Measurements from ENCODE around the gene CD34.
A peak's percentile ranks its signal among the peaks of the same experiment; 100 is the strongest.

The CD34 gene

DNA sequence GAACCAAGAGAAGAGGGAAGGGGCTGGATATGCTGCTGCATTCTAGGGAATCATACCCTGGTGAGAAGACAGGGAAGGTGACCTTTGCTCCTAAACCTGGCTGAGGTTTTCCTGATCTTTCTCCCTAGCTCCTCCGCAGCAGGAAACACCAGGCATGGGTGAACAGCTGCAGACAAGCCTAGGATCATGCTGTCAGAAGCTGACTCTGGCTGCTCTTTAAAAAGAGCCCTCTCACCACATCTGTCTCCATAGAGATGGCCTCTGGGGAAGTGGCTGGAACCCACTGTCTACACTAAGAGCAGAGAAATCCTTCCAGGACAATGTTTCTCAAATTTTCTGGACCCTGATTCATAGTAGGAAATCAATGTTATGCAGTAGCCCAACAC is 57.6 kb downstream of the CD34 start:
- peaks cover 53% of the 10 kb centered on the region for H3K79me2 ChIP-seq (ENCODE audit: control insufficient read depth, insufficient read depth, low read length, unreplicated experiment)
- H3K27ac ChIP-seq (ENCODE audit: low read depth, low read length), result no peak overlapping the region
- H3K4me3 ChIP-seq (ENCODE audit: low read depth, low read length), result no peak overlapping the region
- H3K27me3 ChIP-seq (ENCODE audit: insufficient read depth, low read length), result no peaks in the 10 kb centered on the region
- no peak overlapping the region for H2AFZ ChIP-seq (ENCODE audit: low read length, unreplicated experiment)
- peaks cover 16% of the 10 kb centered on the region for H3K4me1 ChIP-seq (ENCODE audit: control insufficient read depth, insufficient read depth, low read length, unreplicated experiment)
- peaks cover 12% of the 10 kb centered on the region; the same call in 1 of the 2 replicates for H3K36me3 ChIP-seq (ENCODE audit: insufficient read depth, low read length)

DNA sequence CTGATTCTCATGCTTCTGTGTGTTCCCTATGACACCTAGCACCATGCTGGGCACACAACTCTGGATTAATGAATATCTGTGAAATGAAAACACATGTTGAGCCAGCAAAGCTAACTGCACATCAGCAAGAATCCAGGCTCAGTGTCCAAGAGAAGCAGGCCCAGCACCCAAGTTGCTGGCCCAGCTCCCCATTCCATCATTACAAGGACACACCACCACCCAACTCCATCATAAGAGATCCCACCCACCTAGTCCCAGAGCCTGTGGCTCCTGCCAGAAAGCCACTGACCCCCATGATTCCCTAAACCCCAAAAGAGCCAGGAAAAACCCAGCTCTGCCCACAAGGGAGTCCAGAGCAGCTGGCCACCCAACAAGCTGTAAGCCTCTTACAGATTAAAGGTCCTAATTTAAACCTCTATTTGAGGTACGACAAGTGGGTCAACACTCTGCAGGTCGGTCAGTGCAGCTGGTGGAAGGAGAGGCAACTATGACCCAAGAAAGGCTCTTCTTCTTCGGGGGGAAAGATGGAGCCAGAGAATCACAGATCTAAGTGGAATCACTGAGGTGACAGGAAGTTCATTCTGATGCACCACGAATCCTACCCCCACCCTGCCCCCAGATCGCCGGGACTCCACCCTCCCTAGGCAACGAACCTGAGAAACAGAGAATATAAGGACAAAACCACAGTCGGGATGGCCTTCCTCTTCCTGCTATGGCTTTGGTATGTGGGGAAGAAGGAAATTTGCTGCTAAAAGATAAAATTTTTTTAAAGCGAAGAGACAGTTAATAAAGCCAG is 58.2 kb downstream of the CD34 start:
- Histone ChIP-seq H3K27ac (ENCODE audit: low read depth, low read length) (no peak overlapping the region), H3K36me3 (ENCODE audit: insufficient read depth, low read length) (peaks cover 12% of the 10 kb centered on the region; the same call in 1 of the 2 replicates), H3K79me2 (ENCODE audit: control insufficient read depth, insufficient read depth, low read length, unreplicated experiment) (peaks cover 53% of the 10 kb centered on the region), H3K4me1 (ENCODE audit: control insufficient read depth, insufficient read depth, low read length, unreplicated experiment) (peaks cover 21% of the 10 kb centered on the region), H3K4me3 (ENCODE audit: low read depth, low read length) (no peak overlapping the region), H2AFZ (ENCODE audit: low read length, unreplicated experiment) (no peak overlapping the region), H3K27me3 (ENCODE audit: insufficient read depth, low read length) (no peaks in the 10 kb centered on the region)

DNA sequence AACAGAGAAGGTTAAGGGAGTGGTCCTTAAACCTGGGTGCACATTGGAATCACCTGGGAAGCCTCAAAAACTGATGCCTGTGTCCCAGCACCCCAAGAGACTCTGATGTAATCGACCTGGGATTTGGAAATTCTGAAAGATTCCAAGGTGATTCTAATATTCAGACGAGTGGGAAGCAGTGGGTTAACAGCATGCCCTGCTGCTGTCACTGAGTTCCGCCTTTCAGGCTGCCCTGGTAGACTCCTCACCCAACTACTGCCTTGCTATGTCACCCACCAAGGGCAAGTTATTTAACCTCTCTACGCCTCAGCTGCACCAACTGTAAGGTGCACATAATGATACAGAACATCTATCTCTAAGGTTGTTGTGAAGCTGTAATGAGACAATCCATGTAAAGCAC is 59.2 kb downstream of the CD34 start:
- Histone ChIP-seq H3K4me3 (ENCODE audit: low read depth, low read length) (no peak overlapping the region), H3K27me3 (ENCODE audit: insufficient read depth, low read length) (no peaks in the 10 kb centered on the region), H3K27ac (ENCODE audit: low read depth, low read length) (no peak overlapping the region), H2AFZ (ENCODE audit: low read length, unreplicated experiment) (no peak overlapping the region), H3K79me2 (ENCODE audit: control insufficient read depth, insufficient read depth, low read length, unreplicated experiment) (peaks cover 51% of the 10 kb centered on the region), H3K36me3 (ENCODE audit: insufficient read depth, low read length) (peaks cover 16% of the 10 kb centered on the region; the same call in 1 of the 2 replicates), H3K4me1 (ENCODE audit: control insufficient read depth, insufficient read depth, low read length, unreplicated experiment) (peaks cover 30% of the 10 kb centered on the region)

DNA sequence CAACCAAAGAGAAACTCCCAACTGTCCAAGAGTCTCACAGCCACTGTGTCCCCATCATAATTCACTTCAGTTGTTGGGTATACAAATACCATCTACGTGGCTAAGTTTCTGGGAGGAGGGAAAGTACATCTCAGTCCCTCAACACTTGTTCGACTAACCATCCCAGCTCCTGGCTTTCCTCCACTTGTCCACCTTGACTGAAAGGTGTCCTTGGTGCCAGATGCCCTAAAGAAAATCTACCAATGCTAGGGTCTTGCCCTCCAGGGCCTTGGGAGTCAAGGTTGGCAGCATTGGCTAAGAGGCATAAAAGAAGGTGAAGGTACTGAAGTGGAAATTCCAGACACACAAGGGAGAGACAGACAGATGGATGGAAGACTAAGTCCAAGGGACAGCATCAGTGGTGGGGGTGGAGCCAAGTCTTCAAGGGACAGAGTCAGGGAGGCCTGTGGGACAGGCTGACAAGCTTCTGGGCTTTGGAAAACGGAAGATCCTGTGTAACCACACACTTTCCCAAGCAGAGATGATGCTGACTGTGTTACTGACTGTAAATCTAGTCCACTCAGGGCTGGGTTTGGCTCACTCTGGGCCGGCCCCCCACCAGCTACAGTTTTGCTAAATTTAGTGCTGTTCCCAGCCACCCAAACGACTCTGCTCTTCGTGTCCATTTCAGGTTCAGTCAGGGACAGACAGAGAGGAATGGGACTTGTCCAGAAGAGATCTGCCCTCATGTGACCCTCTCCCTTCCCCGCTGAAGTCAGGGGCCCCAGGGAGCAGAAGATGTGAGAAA is 60.1 kb downstream of the CD34 start:
- Histone ChIP-seq H3K36me3 (ENCODE audit: insufficient read depth, low read length) (peaks cover 16% of the 10 kb centered on the region; the same call in 1 of the 2 replicates), H2AFZ (ENCODE audit: low read length, unreplicated experiment) (no peak overlapping the region), H3K4me1 (ENCODE audit: control insufficient read depth, insufficient read depth, low read length, unreplicated experiment) (peaks cover 30% of the 10 kb centered on the region), H3K27ac (ENCODE audit: low read depth, low read length) (no peak overlapping the region), H3K27me3 (ENCODE audit: insufficient read depth, low read length) (no peaks in the 10 kb centered on the region), H3K4me3 (ENCODE audit: low read depth, low read length) (no peak overlapping the region), H3K79me2 (ENCODE audit: control insufficient read depth, insufficient read depth, low read length, unreplicated experiment) (peaks cover 51% of the 10 kb centered on the region)

DNA sequence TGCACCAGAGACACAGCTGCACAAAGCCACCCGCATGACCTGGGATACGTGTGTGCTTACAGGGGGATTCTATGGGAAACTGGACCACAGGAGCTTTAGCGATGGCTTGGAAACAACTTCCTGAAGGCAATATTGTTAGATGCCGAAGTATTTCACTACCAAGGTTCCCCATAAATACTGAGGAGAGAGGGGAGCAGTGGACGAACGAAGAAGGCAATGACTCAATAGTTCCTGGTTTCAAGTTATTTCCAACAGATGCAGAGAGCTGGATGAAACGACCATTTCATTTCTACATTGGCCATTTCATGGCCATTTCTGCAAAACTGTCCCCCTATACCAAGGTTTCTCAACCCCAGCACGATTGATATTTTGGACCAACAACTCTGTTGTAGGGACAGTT is 61.3 kb downstream of the CD34 start:
- H3K27me3 ChIP-seq (ENCODE audit: insufficient read depth, low read length), result no peaks in the 10 kb centered on the region
- peaks cover 32% of the 10 kb centered on the region for H3K4me1 ChIP-seq (ENCODE audit: control insufficient read depth, insufficient read depth, low read length, unreplicated experiment)
- peaks cover 16% of the 10 kb centered on the region; the same call in 1 of the 2 replicates for H3K36me3 ChIP-seq (ENCODE audit: insufficient read depth, low read length)
- peaks cover 59% of the 10 kb centered on the region for H3K79me2 ChIP-seq (ENCODE audit: control insufficient read depth, insufficient read depth, low read length, unreplicated experiment)
- H3K4me3 ChIP-seq (ENCODE audit: low read depth, low read length), result no peak overlapping the region
- no peak overlapping the region for H2AFZ ChIP-seq (ENCODE audit: low read length, unreplicated experiment)
- H3K27ac ChIP-seq (ENCODE audit: low read depth, low read length), result peak overlapping the region; percentile 83; the same call in 1 of the 2 replicates

DNA sequence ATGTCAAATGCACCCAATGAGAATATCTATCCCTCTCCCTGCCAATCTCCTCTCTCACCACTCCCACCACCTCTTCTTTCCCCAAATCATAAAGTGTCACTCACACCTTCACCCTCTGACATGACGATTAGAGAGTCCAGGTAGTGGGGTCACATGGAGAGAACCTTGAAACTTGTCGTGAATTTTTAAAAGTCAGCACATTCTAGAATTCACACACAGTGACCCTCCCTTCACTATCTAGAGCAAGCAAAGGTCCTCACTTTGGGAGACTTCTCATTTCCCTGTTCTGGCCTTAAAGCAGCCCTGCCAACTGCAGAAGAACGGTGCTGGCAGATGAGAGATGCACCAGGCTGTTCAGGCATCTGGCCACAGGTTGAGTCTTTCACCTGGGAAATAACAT is 61.9 kb downstream of the CD34 start:
- Histone ChIP-seq H3K79me2 (ENCODE audit: control insufficient read depth, insufficient read depth, low read length, unreplicated experiment) (peaks cover 65% of the 10 kb centered on the region), H3K4me1 (ENCODE audit: control insufficient read depth, insufficient read depth, low read length, unreplicated experiment) (peaks cover 37% of the 10 kb centered on the region), H3K36me3 (ENCODE audit: insufficient read depth, low read length) (peaks cover 16% of the 10 kb centered on the region; the same call in 1 of the 2 replicates), H3K27ac (ENCODE audit: low read depth, low read length) (peak overlapping the region; percentile 83), H3K27me3 (ENCODE audit: insufficient read depth, low read length) (no peaks in the 10 kb centered on the region), H3K4me3 (ENCODE audit: low read depth, low read length) (no peak overlapping the region), H2AFZ (ENCODE audit: low read length, unreplicated experiment) (no peak overlapping the region)

DNA sequence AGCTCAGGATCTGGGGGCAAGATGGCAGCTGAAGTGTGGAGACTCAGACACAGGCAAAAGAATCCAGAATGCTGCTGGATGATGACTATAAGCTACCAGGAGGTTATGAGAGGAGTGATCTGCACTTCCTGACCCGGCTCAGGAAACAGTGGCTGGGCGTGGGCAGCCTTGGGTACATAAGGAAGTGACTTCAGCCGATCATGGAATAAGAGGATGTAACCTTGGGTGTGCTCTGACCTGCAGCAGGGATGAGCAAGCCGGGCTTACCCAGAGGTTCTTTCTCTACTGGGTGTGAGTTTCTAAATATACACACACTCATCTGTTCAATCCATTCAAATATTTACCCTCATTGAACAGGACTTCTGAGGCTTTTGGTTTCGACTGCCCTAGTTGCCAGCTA is 62.7 kb downstream of the CD34 start:
- Histone ChIP-seq H3K27me3 (ENCODE audit: insufficient read depth, low read length) (no peaks in the 10 kb centered on the region), H2AFZ (ENCODE audit: low read length, unreplicated experiment) (peak overlapping the region; percentile 55), H3K27ac (ENCODE audit: low read depth, low read length) (peak overlapping the region; percentile 83), H3K79me2 (ENCODE audit: control insufficient read depth, insufficient read depth, low read length, unreplicated experiment) (peaks cover 68% of the 10 kb centered on the region), H3K4me1 (ENCODE audit: control insufficient read depth, insufficient read depth, low read length, unreplicated experiment) (peaks cover 37% of the 10 kb centered on the region), H3K36me3 (ENCODE audit: insufficient read depth, low read length) (peaks cover 16% of the 10 kb centered on the region; the same call in 1 of the 2 replicates), H3K4me3 (ENCODE audit: low read depth, low read length) (no peak overlapping the region)

DNA sequence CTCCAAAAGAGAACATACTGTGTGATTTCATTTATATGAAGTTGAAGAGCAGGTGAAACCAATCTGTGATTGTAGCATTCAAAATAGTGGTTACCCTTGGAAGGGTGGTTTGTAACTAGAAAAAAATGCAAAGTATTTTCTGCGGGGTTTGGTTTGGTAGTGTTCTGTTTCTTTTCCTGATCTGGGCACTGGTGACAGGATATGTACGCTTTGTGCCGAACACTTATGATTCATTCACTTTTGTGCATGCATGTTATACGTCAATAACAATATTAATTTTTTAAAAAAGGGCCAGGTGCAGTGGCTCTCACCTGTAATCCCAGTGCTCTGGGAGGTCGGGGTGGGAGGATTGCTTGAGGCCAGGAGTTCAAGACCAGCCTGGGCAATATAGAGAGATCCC is 63.8 kb downstream of the CD34 start:
- Histone ChIP-seq H3K27ac (ENCODE audit: low read depth, low read length) (peak overlapping the region; percentile 83), H2AFZ (ENCODE audit: low read length, unreplicated experiment) (no peak overlapping the region), H3K4me3 (ENCODE audit: low read depth, low read length) (no peak overlapping the region), H3K4me1 (ENCODE audit: control insufficient read depth, insufficient read depth, low read length, unreplicated experiment) (peaks cover 37% of the 10 kb centered on the region), H3K79me2 (ENCODE audit: control insufficient read depth, insufficient read depth, low read length, unreplicated experiment) (peaks cover 64% of the 10 kb centered on the region), H3K36me3 (ENCODE audit: insufficient read depth, low read length) (0 out of 2 replicates have a peak, but pooled peaks cover 11% of the 10 kb centered on the region), H3K27me3 (ENCODE audit: insufficient read depth, low read length) (no peaks in the 10 kb centered on the region)

DNA sequence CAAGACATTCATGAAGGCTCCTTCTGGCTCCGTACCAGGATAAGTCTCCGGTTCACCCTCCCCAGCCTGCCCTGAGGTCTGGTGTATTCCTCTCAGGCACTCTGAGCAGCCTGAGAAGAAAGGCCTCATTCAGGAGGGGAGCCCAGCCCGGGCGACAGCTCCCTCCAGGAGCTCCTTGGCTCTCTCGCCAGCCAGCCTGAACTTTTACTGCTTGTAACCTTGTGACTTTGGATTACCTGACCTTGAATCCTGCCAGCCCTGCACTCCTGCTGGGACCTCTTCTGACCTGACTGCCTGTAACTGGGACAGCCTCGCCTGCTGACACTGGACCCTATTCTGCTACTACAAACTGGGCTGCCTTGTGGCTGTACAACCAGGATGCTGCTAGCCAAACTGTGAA is 65.8 kb downstream of the CD34 start:
- peaks cover 53% of the 10 kb centered on the region for H3K79me2 ChIP-seq (ENCODE audit: control insufficient read depth, insufficient read depth, low read length, unreplicated experiment)

DNA sequence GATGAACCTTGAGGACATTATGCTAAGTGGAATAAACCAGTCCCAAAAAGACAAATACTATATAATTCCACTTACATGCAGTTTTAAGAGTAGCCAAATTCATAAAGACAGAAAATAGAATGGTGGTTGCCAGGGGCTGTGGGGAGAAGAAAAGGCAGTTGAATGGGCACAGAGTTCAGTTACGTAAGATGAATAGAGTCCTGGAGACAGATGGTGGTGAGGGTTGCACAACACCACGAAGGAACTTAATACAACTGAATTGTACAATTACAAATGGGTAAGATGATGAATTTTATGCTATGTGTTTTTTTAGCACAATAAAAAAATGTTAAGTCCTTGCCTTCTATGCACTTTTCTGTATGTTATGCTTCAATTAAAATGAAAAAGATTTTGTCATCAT is 66.6 kb downstream of the CD34 start:
- Histone ChIP-seq H2AFZ (ENCODE audit: low read length, unreplicated experiment) (no peak overlapping the region), H3K27me3 (ENCODE audit: insufficient read depth, low read length) (no peaks in the 10 kb centered on the region), H3K27ac (ENCODE audit: low read depth, low read length) (no peak overlapping the region), H3K4me3 (ENCODE audit: low read depth, low read length) (no peak overlapping the region), H3K79me2 (ENCODE audit: control insufficient read depth, insufficient read depth, low read length, unreplicated experiment) (peaks cover 51% of the 10 kb centered on the region), H3K36me3 (ENCODE audit: insufficient read depth, low read length) (peaks cover 5% of the 10 kb centered on the region; the same call in 1 of the 2 replicates), H3K4me1 (ENCODE audit: control insufficient read depth, insufficient read depth, low read length, unreplicated experiment) (peaks cover 31% of the 10 kb centered on the region)

More for the DNA sequence above, 65.8 kb downstream of the CD34 start:
- H3K4me1 ChIP-seq (ENCODE audit: control insufficient read depth, insufficient read depth, low read length, unreplicated experiment), result peaks cover 37% of the 10 kb centered on the region
- no peak overlapping the region for H3K4me3 ChIP-seq (ENCODE audit: low read depth, low read length)
- no peaks in the 10 kb centered on the region for H3K27me3 ChIP-seq (ENCODE audit: insufficient read depth, low read length)
- H3K36me3 ChIP-seq (ENCODE audit: insufficient read depth, low read length), result 0 out of 2 replicates have a peak, but pooled peaks cover 4% of the 10 kb centered on the region
- H2AFZ ChIP-seq (ENCODE audit: low read length, unreplicated experiment), result no peak overlapping the region
- H3K27ac ChIP-seq (ENCODE audit: low read depth, low read length), result no peak overlapping the region

Data from ACC112 (cell line).